Kidney (tissue), 22 donors: Measurements from ENCODE around the gene CNFN. TPM values are rescaled to one million over a fixed set of nuclear protein-coding genes. Genes with fewer than 3 reads are reported as not detected.

Experiments
- DNase-seq, 5 donors: peaks; one replicate each; pipeline ENCODE4 v3.0.0-alpha.2; 2013 to 2020
- FAIRE-seq: peaks from 2 replicates; lab custom pipeline; 2012; peaks lifted over from hg19 to GRCh38; lab: Jason Lieb, UNC
- H3K27ac ChIP-seq, 2 donors: one replicate each; pipeline ENCODE4 v1.7.0; 2013; ENCODE audit warnings: low read depth in 2 of 2, low read length in 2 of 2, inconsistent platforms in 1 of 2
- H3K27me3 ChIP-seq: one replicate; pipeline ENCODE4 v1.7.1; 2013; ENCODE audit warnings: low read length, inconsistent platforms; ENCODE audit not compliant: control insufficient read depth, insufficient read depth
- H3K36me3 ChIP-seq, 3 donors: one replicate each; pipeline versions ENCODE4 v1.7.0 to v1.7.1; 2013; ENCODE audit warnings: low read length in 3 of 3, control low read depth in 1 of 3, inconsistent platforms in 1 of 3; ENCODE audit not compliant: insufficient read depth in 3 of 3, control insufficient read depth in 2 of 3
- H3K4me1 ChIP-seq, 3 donors: one replicate each; pipeline versions ENCODE4 v1.7.0 to v1.7.1; 2013; ENCODE audit warnings: low read length in 3 of 3, inconsistent platforms in 1 of 3, low read depth in 1 of 3; ENCODE audit not compliant: control insufficient read depth in 2 of 3, insufficient read depth in 2 of 3
- H3K4me3 ChIP-seq, 3 donors: one replicate each; pipeline versions ENCODE4 v1.7.0 to v1.8.1; 2013; ENCODE audit warnings: low read length in 3 of 3, control low read depth in 1 of 3, inconsistent platforms in 1 of 3
- H3K9ac ChIP-seq, 3 donors: one replicate each; pipeline versions ENCODE4 v1.7.0 to v1.7.1; 2013; ENCODE audit warnings: low read length in 3 of 3, control low read depth in 1 of 3, inconsistent platforms in 1 of 3
- H3K9me3 ChIP-seq, 3 donors: one replicate each; pipeline versions ENCODE4 v1.7.0 to v1.7.1; 2013; ENCODE audit warnings: low read length in 3 of 3, control low read depth in 1 of 3, inconsistent platforms in 1 of 3; ENCODE audit not compliant: control insufficient read depth in 2 of 3, insufficient read depth in 1 of 3
- CTCF ChIP-seq: IDR thresholded peaks from 3 replicates; pipeline ENCODE4 v1.5.1; 2012; ENCODE audit warnings: mild to moderate bottlenecking, moderate library complexity, borderline replicate concordance; ENCODE audit not compliant: insufficient read depth; ENCODE audit errors: extremely low read depth
- intact Hi-C: fragments of 100-400 bp; cut with DNase I; formaldehyde crosslinking; loops from one replicate; pipeline ENCODE4 v1.11.1; 2022
- long read RNA-seq, 10 donors: library from polyadenylated mRNA in 1 of 10; unstranded in 1 of 10; transcript quantifications; one replicate each; pipeline ENCODE4 v2.0.0 and lab custom pipeline, GENCODE V29; 2021 to 2026
- polyA plus RNA-seq: library from polyadenylated mRNA; stranded (reverse); fragments of 350-450 nt; fragmentation: Illumina TruSeq; extraction: RNeasy Lipid Tissue Mini Kit (QIAGEN cat#74804); gene quantifications from one replicate; pipeline ENCODE4 v1.2.3, GENCODE V29; 2014; ENCODE audit warnings: low read depth, low replicate concordance; ENCODE audit not compliant: insufficient read depth
- total RNA-seq: library from RNA; stranded (reverse); fragmentation: NEBNext Ultra II Directional; extraction: Animal tissue kit (Norgen Biotek cat#: 25700); gene quantifications from one replicate; pipeline ENCODE4 v1.2.1, GENCODE V29; 2021
- donor health status: control.
- donor health status: control.
- donor health status: control.
- donor health status: control.
- donor health status: control.
- donor health status: DM: yes; HTN: yes; CAD: no.
- donor health status: Normal renal cell carcinoma (clear cell type).

CNFN gene
- total RNA-seq (2.2 TPM), polyA plus RNA-seq (4.9 TPM)
- long read RNA-seq, donor 1, result 0 reads
- long read RNA-seq, donor 2, partial matches to known transcripts, result 5 of 5 reads
- long read RNA-seq, donor 2, other reads (novel, unspliced or antisense), result 0 of 5 reads
- long read RNA-seq, donor 3, result 0 reads
- long read RNA-seq, donor 4, result 0 reads
- long read RNA-seq, donor 5, result 0 reads
- long read RNA-seq, donor 6, partial matches to known transcripts, result 10 of 10 reads
- long read RNA-seq, donor 6, other reads (novel, unspliced or antisense), result 0 of 10 reads
- long read RNA-seq, donor 7, result 0 reads
- long read RNA-seq, donor 8, result 0 reads
- long read RNA-seq, donor 9, result 0 reads
- long read RNA-seq, donor 10, partial matches to known transcripts, result 6 of 6 reads
- long read RNA-seq, donor 10, other reads (novel, unspliced or antisense), result 0 of 6 reads

GRCh38 chr19:42389899-42390298, at the start of gene CNFN:
CNFN (minus strand) TSS chr19:42390297; CDS start chr19:42389037, 1,260 bp downstream.
- intact Hi-C loops, result no loop called here
- Histone ChIP-seq H3K36me3 (no peaks in the 10 kb centered on the region), H3K9me3 (no peaks in the 10 kb centered on the region), H3K4me1 (no peaks in the 10 kb centered on the region), H3K9ac (no peak within 1 kb of the TSS), H3K27me3 (peaks cover 3% of the 10 kb centered on the region), H3K27ac (no peak within 1 kb of the TSS), H3K4me3 (no peak within 1 kb of the TSS)
- FAIRE-seq (no peak), DNase-seq (no peak)
- no peak for TF ChIP-seq CTCF

GRCh38 chr19:42436006-42436405, 45.9 kb upstream of the CNFN start:
- FAIRE-seq, result no peak
- DNase-seq, result no peak
- TF ChIP-seq CTCF, result no peak
- Histone ChIP-seq H3K27me3 (no peaks in the 10 kb centered on the region), H3K9ac (no peak overlapping the region), H3K9me3 (no peaks in the 10 kb centered on the region), H3K4me1 (peaks cover 0 to 3% (median 0%) of the 10 kb centered on the region in 3 donors), H3K4me3 (no peak overlapping the region), H3K27ac (no peak overlapping the region), H3K36me3 (no peaks in the 10 kb centered on the region)
- intact Hi-C loops, result no loop called here

GRCh38 chr19:42435316-42435715, 45.2 kb upstream of the CNFN start:
- Histone ChIP-seq H3K27ac (no peak overlapping the region), H3K4me1 (peaks cover 0 to 3% (median 0%) of the 10 kb centered on the region in 3 donors), H3K36me3 (no peaks in the 10 kb centered on the region), H3K27me3 (no peaks in the 10 kb centered on the region), H3K9ac (no peak overlapping the region), H3K4me3 (no peak overlapping the region), H3K9me3 (no peaks in the 10 kb centered on the region)
- DNase-seq (no peak), FAIRE-seq (no peak)
- TF ChIP-seq CTCF, result no peak
- intact Hi-C loops, result no loop called here
